22Rv1 (cell line): Measurements from ENCODE around the gene DYNLT3.
A peak's percentile ranks its signal among the peaks of the same experiment; 100 is the strongest.

Experiments
- H3K27ac ChIP-seq: fragments of 450-650 bp; 2 replicates; pipeline ENCODE4 v1.5.1; 2017
- CTCF ChIP-seq: fragments of 450-650 bp; IDR thresholded peaks from 2 replicates; pipeline ENCODE4 v1.5.1; 2017; ENCODE audit warnings: mild to moderate bottlenecking
- ZFX ChIP-seq: fragments of 450-650 bp; IDR thresholded peaks from 2 replicates; pipeline ENCODE4 v1.6.1; 2017; ENCODE audit warnings: antibody characterized with exemption, borderline replicate concordance

Gene DYNLT3

GRCh38 chrX:37813570-37813969 is 33.8 kb downstream of the DYNLT3 start:
- no peak overlapping the region for H3K27ac ChIP-seq
- no peak for TF ChIP-seq CTCF
- no peak for TF ChIP-seq ZFX

GRCh38 chrX:37812110-37812509 is 35.3 kb downstream of the DYNLT3 start:
- TF ChIP-seq CTCF (no peak), ZFX (no peak)
- H3K27ac ChIP-seq: no peak overlapping the region

- TF ChIP-seq ZFX (no peak), CTCF (no peak)
- no peak overlapping the region for H3K27ac ChIP-seq
These were observed 37.4 kb downstream of the DYNLT3 start for GRCh38 chrX:37809970-37810369.

- TF ChIP-seq ZFX: no peak
- no peak for TF ChIP-seq CTCF
- H3K27ac ChIP-seq: no peak overlapping the region
These were observed 44.3 kb downstream of the DYNLT3 start for GRCh38 chrX:37803057-37803456.

- no peak overlapping the region for H3K27ac ChIP-seq
- TF ChIP-seq ZFX: no peak
- TF ChIP-seq CTCF: no peak
These were observed 45.3 kb downstream of the DYNLT3 start for GRCh38 chrX:37802028-37802427.

- TF ChIP-seq ZFX (no peak), CTCF (no peak)
- no peak overlapping the region for H3K27ac ChIP-seq
These were observed 46.7 kb downstream of the DYNLT3 start for GRCh38 chrX:37800717-37801116.

- H3K27ac ChIP-seq: no peak overlapping the region
- TF ChIP-seq ZFX (no peak), CTCF (no peak)
These were observed 47.4 kb downstream of the DYNLT3 start for GRCh38 chrX:37799936-37800335.

- no peak for TF ChIP-seq CTCF
- no peak for TF ChIP-seq ZFX
- 0 out of 2 replicates have a peak overlapping the region, but pooled peaks have one; percentile 8 for H3K27ac ChIP-seq
These were observed 50.6 kb downstream of the DYNLT3 start for GRCh38 chrX:37796805-37797204.
